ENCODE results near the gene RGS7. TPM values are rescaled to one million over a fixed set of nuclear protein-coding genes. Genes with fewer than 3 reads are reported as not detected.
A peak's percentile ranks its signal among the peaks of the same experiment; 100 is the strongest.

Gene RGS7
- total RNA-seq, 1 donor from 2014 or later: 0.18 TPM

GRCh38 chr1:240803151-240803550, 553.9 kb downstream of the RGS7 start:
- H3K27ac Mint-ChIP-seq (ENCODE audit: unreplicated experiment): no peak overlapping the region
- peaks cover 12% of the 10 kb centered on the region for H3K4me1 ChIP-seq (ENCODE audit: insufficient read depth, low read length)
- no peak for FAIRE-seq
- H3K27me3 Mint-ChIP-seq (ENCODE audit: low read depth, unreplicated experiment): no peaks in the 10 kb centered on the region
- no peak overlapping the region for H3K4me3 Mint-ChIP-seq (ENCODE audit: unreplicated experiment)
- peaks cover 38% of the 10 kb centered on the region for H3K4me1 Mint-ChIP-seq (ENCODE audit: low read depth, unreplicated experiment)
- H3K36me3 Mint-ChIP-seq (ENCODE audit: low read depth, unreplicated experiment): no peaks in the 10 kb centered on the region
- TF ChIP-seq EZH2 (IDR thresholded peaks at IDR 0.05; ENCODE audit: insufficient read depth, low read length): no peak
- TF ChIP-seq CTCF (IDR thresholded peaks at IDR 0.05; ENCODE audit: insufficient read depth, low read depth, low read length): no peak
- no peaks in the 10 kb centered on the region for H3K79me2 ChIP-seq (ENCODE audit: insufficient read depth, low read length)
- H4K20me1 ChIP-seq (ENCODE audit: insufficient read depth, low read length): no peaks in the 10 kb centered on the region
- no peaks in the 10 kb centered on the region for H3K27me3 ChIP-seq (ENCODE audit: insufficient read depth, low read length)
- peak; percentile 66 for DNase-seq (ENCODE audit: low read depth)
- H2AFZ ChIP-seq (ENCODE audit: low read depth, low read length): no peak overlapping the region
- no peaks in the 10 kb centered on the region for H3K9me3 Mint-ChIP-seq (ENCODE audit: unreplicated experiment)
- peak overlapping the region; percentile 44 for H3K27ac ChIP-seq (ENCODE audit: low read depth, low read length)
- no peak overlapping the region for H3K4me3 ChIP-seq (ENCODE audit: insufficient read depth, low read depth, low read length)
- no peak overlapping the region for H3K9ac ChIP-seq (ENCODE audit: low read length)
- H3K4me2 ChIP-seq (ENCODE audit: low read length): peak overlapping the region; percentile 24
- H3K36me3 ChIP-seq (ENCODE audit: insufficient read depth, low read length): no peaks in the 10 kb centered on the region
- H3K9me3 ChIP-seq (ENCODE audit: insufficient read depth, low read depth, low read length): no peaks in the 10 kb centered on the region

GRCh38 chr1:240802271-240802670, 554.7 kb downstream of the RGS7 start:
- Mint-ChIP-seq H3K4me3 (ENCODE audit: unreplicated experiment) (no peak overlapping the region), H3K27me3 (ENCODE audit: low read depth, unreplicated experiment) (no peaks in the 10 kb centered on the region), H3K36me3 (ENCODE audit: low read depth, unreplicated experiment) (no peaks in the 10 kb centered on the region), H3K27ac (ENCODE audit: unreplicated experiment) (peak overlapping the region; percentile 12), H3K4me1 (ENCODE audit: low read depth, unreplicated experiment) (peaks cover 38% of the 10 kb centered on the region), H3K9me3 (ENCODE audit: unreplicated experiment) (no peaks in the 10 kb centered on the region)
- Histone ChIP-seq H4K20me1 (ENCODE audit: insufficient read depth, low read length) (no peaks in the 10 kb centered on the region), H3K9ac (ENCODE audit: low read length) (no peak overlapping the region), H3K4me3 (ENCODE audit: insufficient read depth, low read depth, low read length) (no peak overlapping the region), H3K27ac (ENCODE audit: low read depth, low read length) (no peak overlapping the region), H3K4me1 (ENCODE audit: insufficient read depth, low read length) (peaks cover 12% of the 10 kb centered on the region), H2AFZ (ENCODE audit: low read depth, low read length) (no peak overlapping the region), H3K36me3 (ENCODE audit: insufficient read depth, low read length) (no peaks in the 10 kb centered on the region), H3K4me2 (ENCODE audit: low read length) (peak overlapping the region; percentile 24), H3K79me2 (ENCODE audit: insufficient read depth, low read length) (no peaks in the 10 kb centered on the region), H3K9me3 (ENCODE audit: insufficient read depth, low read depth, low read length) (no peaks in the 10 kb centered on the region), H3K27me3 (ENCODE audit: insufficient read depth, low read length) (no peaks in the 10 kb centered on the region)
- TF ChIP-seq EZH2 (IDR thresholded peaks at IDR 0.05; ENCODE audit: insufficient read depth, low read length): no peak
- no peak for TF ChIP-seq CTCF (IDR thresholded peaks at IDR 0.05; ENCODE audit: insufficient read depth, low read depth, low read length)
- peak; percentile 5 for DNase-seq (ENCODE audit: low read depth)
- FAIRE-seq: no peak

GRCh38 chr1:240801442-240801841, 555.6 kb downstream of the RGS7 start:
- no peaks in the 10 kb centered on the region for H3K27me3 Mint-ChIP-seq (ENCODE audit: low read depth, unreplicated experiment)
- no peak for DNase-seq (ENCODE audit: low read depth)

More at GRCh38 chr1:240801442-240801841, 555.6 kb downstream of the RGS7 start:
- Mint-ChIP-seq H3K4me3 (ENCODE audit: unreplicated experiment) (no peak overlapping the region), H3K4me1 (ENCODE audit: low read depth, unreplicated experiment) (peaks cover 40% of the 10 kb centered on the region), H3K36me3 (ENCODE audit: low read depth, unreplicated experiment) (no peaks in the 10 kb centered on the region), H3K9me3 (ENCODE audit: unreplicated experiment) (no peaks in the 10 kb centered on the region), H3K27ac (ENCODE audit: unreplicated experiment) (peak overlapping the region; percentile 42)
- Histone ChIP-seq H3K36me3 (ENCODE audit: insufficient read depth, low read length) (no peaks in the 10 kb centered on the region), H3K27me3 (ENCODE audit: insufficient read depth, low read length) (no peaks in the 10 kb centered on the region), H3K4me1 (ENCODE audit: insufficient read depth, low read length) (peaks cover 15% of the 10 kb centered on the region), H4K20me1 (ENCODE audit: insufficient read depth, low read length) (no peaks in the 10 kb centered on the region), H3K4me2 (ENCODE audit: low read length) (no peak overlapping the region), H3K9ac (ENCODE audit: low read length) (no peak overlapping the region), H2AFZ (ENCODE audit: low read depth, low read length) (no peak overlapping the region), H3K79me2 (ENCODE audit: insufficient read depth, low read length) (no peaks in the 10 kb centered on the region), H3K4me3 (ENCODE audit: insufficient read depth, low read depth, low read length) (no peak overlapping the region), H3K9me3 (ENCODE audit: insufficient read depth, low read depth, low read length) (no peaks in the 10 kb centered on the region), H3K27ac (ENCODE audit: low read depth, low read length) (no peak overlapping the region)
- TF ChIP-seq EZH2 (IDR thresholded peaks at IDR 0.05; ENCODE audit: insufficient read depth, low read length) (no peak), CTCF (IDR thresholded peaks at IDR 0.05; ENCODE audit: insufficient read depth, low read depth, low read length) (no peak)
- peak; percentile 23 for FAIRE-seq

Measured in astrocyte (in vitro differentiated cells and primary cell).